Measurements from ENCODE around the gene GBGT1. TPM values are rescaled to one million over a fixed set of nuclear protein-coding genes. Genes with fewer than 3 reads are reported as not detected.

The GBGT1 gene
- total RNA-seq, 1 experiment from 2014 or later = 0.14 TPM

- TF ChIP-seq CTCF (IDR thresholded peaks at IDR 0.05; ENCODE audit: insufficient read depth in 1 of 2, low read depth in 1 of 2, low read length in 1 of 2, severe bottlenecking in 1 of 2, unreplicated experiment in 1 of 2) = no peak
- H3K27me3 ChIP-seq (replicated peaks; ENCODE audit: control insufficient read depth, insufficient read depth, low read length) = no peaks in the 10 kb centered on the region
- intact Hi-C loops (cut with micrococcal nuclease; ENCODE audit: unreplicated experiment) = loop anchor here (1.0 kb wide), 2 partner anchors 27 to 44 kb away; no protein-coding TSS in a partner anchor
- peaks cover 3% of the 10 kb centered on the region for H3K36me3 ChIP-seq (ENCODE audit: control insufficient read depth, insufficient read depth, low read length)
- H3K4me3 ChIP-seq (ENCODE audit: low read depth, low read length) = no peak overlapping the region
- Mint-ChIP-seq H3K4me3 (ENCODE audit: unreplicated experiment) (peak overlapping the region; percentile 90), H3K27me3 (ENCODE audit: insufficient read depth, unreplicated experiment) (no peaks in the 10 kb centered on the region), H3K36me3 (ENCODE audit: insufficient read depth, unreplicated experiment) (peaks cover 26% of the 10 kb centered on the region), H3K27ac (ENCODE audit: unreplicated experiment) (peak overlapping the region; percentile 94), H3K4me1 (ENCODE audit: low read depth, unreplicated experiment) (peaks cover 4% of the 10 kb centered on the region), H3K9me3 (ENCODE audit: unreplicated experiment) (no peaks in the 10 kb centered on the region)
- ChIA-PET CTCF (interaction anchor here (0.9 kb wide), 1 partner anchor 14 kb away, joined by 3 read pairs; no protein-coding TSS in a partner anchor), POLR2A (interaction anchor here (2.7 kb wide), 1 partner anchor 116 kb away, joined by 17 read pairs; the partner anchor contains the start of gene GTF3C5)
- BruUV-seq (replicated peaks) = no TSS peak
- H3K9me3 ChIP-seq = no peaks in the 10 kb centered on the region
- H3K4me1 ChIP-seq = peaks cover 20% of the 10 kb centered on the region
- DNase-seq = no peak
Observed at GRCh38 chr9:133146746-133147411, 16.8 kb downstream of the GBGT1 start.

GRCh38 chr9:133144904-133145851, 18.5 kb downstream of the GBGT1 start:
- H3K27me3 Mint-ChIP-seq (ENCODE audit: insufficient read depth, unreplicated experiment) = no peaks in the 10 kb centered on the region
- no peak overlapping the region for H3K4me3 Mint-ChIP-seq (ENCODE audit: unreplicated experiment)
- Histone ChIP-seq H3K4me1 (peaks cover 20% of the 10 kb centered on the region), H3K36me3 (ENCODE audit: control insufficient read depth, insufficient read depth, low read length) (peaks cover 3% of the 10 kb centered on the region), H3K4me3 (ENCODE audit: low read depth, low read length) (no peak overlapping the region), H3K27me3 (replicated peaks; ENCODE audit: control insufficient read depth, insufficient read depth, low read length) (no peaks in the 10 kb centered on the region), H3K9me3 (no peaks in the 10 kb centered on the region)
- ChIA-PET CTCF (interaction anchor here (0.5 to 2.5 kb wide), 11 partner anchors 12 to 290 kb away, joined by 3 to 15 read pairs (median 4); partner anchors contain the start of gene GTF3C5), POLR2A (no interaction called here)
- H3K9me3 Mint-ChIP-seq (ENCODE audit: unreplicated experiment) = no peaks in the 10 kb centered on the region
- DNase-seq = no peak
- BruUV-seq (replicated peaks) = no TSS peak
- H3K27ac Mint-ChIP-seq (ENCODE audit: unreplicated experiment) = peak overlapping the region; percentile 74
- peaks cover 4% of the 10 kb centered on the region for H3K4me1 Mint-ChIP-seq (ENCODE audit: low read depth, unreplicated experiment)
- intact Hi-C loops (cut with micrococcal nuclease; ENCODE audit: unreplicated experiment) = no loop called here
- TF ChIP-seq CTCF (IDR thresholded peaks at IDR 0.05; ENCODE audit: insufficient read depth in 1 of 2, low read depth in 1 of 2, low read length in 1 of 2, severe bottlenecking in 1 of 2, unreplicated experiment in 1 of 2) = no peak
- peaks cover 19% of the 10 kb centered on the region for H3K36me3 Mint-ChIP-seq (ENCODE audit: insufficient read depth, unreplicated experiment)
